Thyroid gland (tissue), 4 donors: ENCODE data around the gene NR2F6. TPM values are rescaled to one million over a fixed set of nuclear protein-coding genes. Genes with fewer than 3 reads are reported as not detected.

Experiments
- DNase-seq, 2 donors: peaks; one replicate each; pipeline ENCODE4 v3.0.0-alpha.2; 2019
- H3K27ac ChIP-seq, 3 donors: fragments of 200-600 bp; sonication (generic); 1 replicate in 2 of 3; 2 replicates in 1 of 3; pipeline ENCODE4 v1.5.1; 2016 to 2019; ENCODE audit warnings: mild to moderate bottlenecking in 1 of 3, moderate library complexity in 1 of 3
- H3K27me3 ChIP-seq: fragments of 200-600 bp; sonication (generic); one replicate; pipeline ENCODE4 v1.5.1; 2019
- H3K36me3 ChIP-seq, 2 donors: fragments of 200-600 bp; sonication (generic); one replicate each; pipeline ENCODE4 v1.5.1; 2016 to 2019
- H3K4me1 ChIP-seq, 2 donors: fragments of 200-600 bp; sonication (generic); one replicate each; pipeline ENCODE4 v1.5.1; 2017 to 2019
- H3K4me3 ChIP-seq, 3 donors: fragments of 200-600 bp; sonication (generic); replicated peaks in 1 of 3; 1 replicate in 2 of 3; 2 replicates in 1 of 3; pipeline ENCODE4 v1.5.1; 2016; ENCODE audit warnings: mild to moderate bottlenecking in 1 of 3
- H3K9me3 ChIP-seq: fragments of 200-600 bp; sonication (generic); one replicate; pipeline ENCODE4 v1.5.1; 2017
- CTCF ChIP-seq, 6 experiments: fragments of 200-600 bp in 3 of 6; fragments of 450-650 bp in 3 of 6; sonication (generic) in 3 of 6; IDR thresholded peaks; one replicate each; pipeline ENCODE4 v1.5.1; 2016 to 2019; ENCODE audit warnings: antibody characterized with exemption in 6 of 6, mild to moderate bottlenecking in 2 of 6, inconsistent platforms in 1 of 6, moderate library complexity in 1 of 6
- POLR2A ChIP-seq, 2 donors: fragments of 450-650 bp; IDR thresholded peaks; one replicate each; pipeline ENCODE4 v1.6.1; 2017; ENCODE audit warnings: antibody characterized with exemption in 2 of 2, mild to moderate bottlenecking in 2 of 2, moderate library complexity in 1 of 2
- WGBS, 2 donors: methylation state at CpG; one replicate each; pipeline ENCODE4 v1.1.5; 2017; 5-methylcytosine and 5-hydroxymethylcytosine counted together
- intact Hi-C: fragments of 100-400 bp; cut with DNase I; formaldehyde crosslinking; loops from one replicate; pipeline ENCODE4 v1.15.1; 2023
- total RNA-seq, 4 donors: library from RNA; depleted of rRNA; stranded (reverse); fragments of >200 nt; gene quantifications; one replicate each; pipeline ENCODE4 v1.2.3, GENCODE V29; 2016

NR2F6 gene
- total RNA-seq, 4 donors from 2014 or later: 66.0 to 117 (median 97.9) TPM

- TF ChIP-seq POLR2A (IDR thresholded peaks at IDR 0.05): no peak
- TF ChIP-seq CTCF (IDR thresholded peaks at IDR 0.05): no peak
- no peak for DNase-seq
- WGBS, 2 donors: 87 to 97% methylated on average over 4 to 13 of the region's 13 CpGs
- no peak overlapping the region for H3K4me3 ChIP-seq
- peaks cover 5% of the 10 kb centered on the region in 2 donors for H3K4me1 ChIP-seq
- H3K27me3 ChIP-seq: no peaks in the 10 kb centered on the region
- intact Hi-C loops: loop anchor here (10.0 kb wide), 1 partner anchor 54 kb away; the partner anchor contains the start of gene USE1
- peaks cover 16 to 19% of the 10 kb centered on the region in 2 donors for H3K36me3 ChIP-seq
- H3K27ac ChIP-seq: no peak overlapping the region
- H3K9me3 ChIP-seq: no peaks in the 10 kb centered on the region
Measured at GRCh38 chr19:17268754-17269153, 23.0 kb upstream of the NR2F6 start.

- intact Hi-C loops: loop anchor here (10.0 kb wide), 1 partner anchor 52 kb away; the partner anchor contains the start of gene USE1
- H3K4me1 ChIP-seq: peaks cover 5% of the 10 kb centered on the region in 2 donors
- DNase-seq: peak; percentile 96 to 97
- peak within 1 kb of the TSS; percentile 40 to 46 (median 46) for H3K4me3 ChIP-seq
- WGBS, 2 donors: 0% methylated on average over 22 to 27 of the region's 27 CpGs
- peaks cover 12 to 15% of the 10 kb centered on the region in 2 donors for H3K36me3 ChIP-seq
- peak within 1 kb of the TSS in 2 of 3 donors; percentile 13 to 57 for H3K27ac ChIP-seq
- H3K9me3 ChIP-seq: no peaks in the 10 kb centered on the region
- TF ChIP-seq CTCF (IDR thresholded peaks at IDR 0.05) (no peak), POLR2A (IDR thresholded peaks at IDR 0.05) (peak in 1 of 2 donors; percentile 41)
- no peaks in the 10 kb centered on the region for H3K27me3 ChIP-seq
Measured at GRCh38 chr19:17266975-17267788, 21.5 kb upstream of the NR2F6 start, which contains the start of gene BABAM1. BABAM1 (plus strand) TSS chr19:17267443; CDS start chr19:17268807, 1,364 bp downstream.

- Histone ChIP-seq H3K27me3 (no peaks in the 10 kb centered on the region), H3K27ac (peak overlapping the region in 1 of 3 donors; percentile 13), H3K36me3 (peaks cover 6 to 9% of the 10 kb centered on the region in 2 donors), H3K4me3 (no peak overlapping the region), H3K9me3 (no peaks in the 10 kb centered on the region), H3K4me1 (peaks cover 5% of the 10 kb centered on the region in 2 donors)
- intact Hi-C loops: loop anchor here (10.0 kb wide), 1 partner anchor 52 kb away; the partner anchor contains the start of gene USE1
- peak in 1 of 2 donors; percentile 18 for DNase-seq
- TF ChIP-seq POLR2A (IDR thresholded peaks at IDR 0.05): no peak
- TF ChIP-seq CTCF (IDR thresholded peaks at IDR 0.05): no peak
- 62 to 72% methylated on average over 12 of the region's 12 CpGs for WGBS, 2 donors
Measured at GRCh38 chr19:17266589-17266974, 20.9 kb upstream of the NR2F6 start.

GRCh38 chr19:17266026-17266425, 20.3 kb upstream of the NR2F6 start:
- intact Hi-C loops: loop anchor here (10.0 kb wide), 1 partner anchor 51 kb away; the partner anchor contains the start of gene USE1

More at GRCh38 chr19:17266026-17266425, 20.3 kb upstream of the NR2F6 start:
- no peaks in the 10 kb centered on the region for H3K27me3 ChIP-seq
- no peak overlapping the region for H3K4me3 ChIP-seq
- WGBS, 2 donors: 84 to 85% methylated on average over 7 of the region's 7 CpGs
- H3K9me3 ChIP-seq: no peaks in the 10 kb centered on the region
- no peak for TF ChIP-seq POLR2A (IDR thresholded peaks at IDR 0.05)
- TF ChIP-seq CTCF (IDR thresholded peaks at IDR 0.05): no peak
- peaks cover 5% of the 10 kb centered on the region in 2 donors for H3K4me1 ChIP-seq
- no peak overlapping the region for H3K27ac ChIP-seq
- no peak for DNase-seq
- peaks cover under 1 to 4% of the 10 kb centered on the region in 2 donors for H3K36me3 ChIP-seq
